ENCODE results near the gene C1QTNF4.
A peak's percentile ranks its signal among the peaks of the same experiment; 100 is the strongest.
"Not testable (repeated sequence)": the region's sequence is repeated elsewhere in the genome, so short reads cannot be mapped to it uniquely, and the experiment has no call there.

C1QTNF4 gene

GRCh38 chr11:47593934-47594855 is at the start of gene C1QTNF4:
Gene C1QTNF4, minus strand, starts transcription at chr11:47594411. Its CDS starts 3,601 bp downstream, at chr11:47590810.
- no peak for DNase-seq (ENCODE audit: low read depth)

- DNase-seq (ENCODE audit: low read depth), result peak; percentile 89
Observed at GRCh38 chr11:47642099-47642855, 48.1 kb upstream of the C1QTNF4 start, which contains the start of gene MTCH2. Gene MTCH2, minus strand, starts transcription at chr11:47642559. Its CDS starts 94 bp downstream, at chr11:47642465.

- no peak for DNase-seq (ENCODE audit: low read depth)
Observed at GRCh38 chr11:47641600-47642098, 47.4 kb upstream of the C1QTNF4 start.

DNA sequence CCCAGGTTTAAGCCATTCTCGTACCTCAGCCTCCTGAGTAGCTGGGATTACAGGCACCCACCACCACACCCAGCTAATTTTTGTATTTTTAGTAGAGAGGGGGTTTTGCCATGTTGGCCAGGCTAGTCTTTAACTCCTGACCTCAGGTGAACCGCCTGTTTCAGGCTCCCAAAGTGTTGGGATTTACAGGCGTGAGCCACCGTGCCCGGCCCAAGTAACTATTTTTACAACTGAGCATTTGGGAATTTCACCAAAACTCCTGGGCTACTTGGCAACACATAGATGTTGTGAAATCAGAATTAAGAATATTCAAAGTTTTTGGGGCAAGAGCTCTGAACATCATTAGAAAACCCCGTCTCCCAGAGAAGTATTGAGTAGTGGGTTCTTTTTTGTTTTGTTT is 46.3 kb upstream of the C1QTNF4 start:
- DNase-seq (ENCODE audit: low read depth), result not testable (repeated sequence)

DNA sequence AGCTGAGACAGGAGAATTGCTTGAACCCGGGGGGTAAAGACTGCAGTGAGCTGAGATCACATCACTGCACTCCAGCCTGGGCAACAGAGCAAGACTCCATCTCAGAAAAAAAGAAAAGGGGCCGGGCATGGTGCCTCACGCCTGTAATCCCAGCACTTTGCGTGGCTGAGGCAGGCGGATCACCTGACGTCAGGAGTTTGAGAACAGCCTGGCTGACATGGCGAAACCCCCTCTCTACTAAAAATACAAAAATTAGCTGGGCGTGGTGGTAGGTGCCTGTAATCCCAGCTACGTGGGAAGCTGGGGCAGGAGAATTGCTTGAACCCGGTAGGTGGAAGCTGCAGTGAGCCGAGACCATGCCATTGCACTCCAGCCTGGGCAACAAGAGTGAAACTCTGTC is 42.1 kb upstream of the C1QTNF4 start:
- not testable (repeated sequence) for DNase-seq (ENCODE audit: low read depth)

- no peak for DNase-seq (ENCODE audit: low read depth)
Observed at GRCh38 chr11:47631473-47631872, 37.3 kb upstream of the C1QTNF4 start.

- no peak for DNase-seq (ENCODE audit: low read depth)
Observed at GRCh38 chr11:47628026-47628425, 33.8 kb upstream of the C1QTNF4 start.

DNA sequence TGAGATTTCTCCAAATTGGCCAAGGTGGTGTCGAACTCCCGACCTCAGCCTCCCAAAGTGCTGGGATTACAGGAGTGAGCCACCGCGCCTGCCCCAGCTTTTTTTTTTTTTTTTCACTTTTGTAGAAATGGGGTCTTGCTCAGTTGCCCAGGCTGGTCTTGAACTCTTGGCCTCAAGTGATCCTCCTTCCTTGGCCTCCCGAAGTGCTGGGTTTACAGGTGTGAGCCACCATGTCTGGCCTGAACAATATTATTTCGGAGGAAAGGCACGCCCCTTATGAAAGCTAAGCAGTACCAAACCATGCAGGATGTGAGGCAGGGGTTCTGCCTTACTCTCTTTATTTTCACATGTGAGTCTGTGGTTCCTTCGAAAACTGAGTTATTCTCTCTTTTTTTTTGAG is 32.0 kb upstream of the C1QTNF4 start:
- DNase-seq (ENCODE audit: low read depth), result no peak

DNA sequence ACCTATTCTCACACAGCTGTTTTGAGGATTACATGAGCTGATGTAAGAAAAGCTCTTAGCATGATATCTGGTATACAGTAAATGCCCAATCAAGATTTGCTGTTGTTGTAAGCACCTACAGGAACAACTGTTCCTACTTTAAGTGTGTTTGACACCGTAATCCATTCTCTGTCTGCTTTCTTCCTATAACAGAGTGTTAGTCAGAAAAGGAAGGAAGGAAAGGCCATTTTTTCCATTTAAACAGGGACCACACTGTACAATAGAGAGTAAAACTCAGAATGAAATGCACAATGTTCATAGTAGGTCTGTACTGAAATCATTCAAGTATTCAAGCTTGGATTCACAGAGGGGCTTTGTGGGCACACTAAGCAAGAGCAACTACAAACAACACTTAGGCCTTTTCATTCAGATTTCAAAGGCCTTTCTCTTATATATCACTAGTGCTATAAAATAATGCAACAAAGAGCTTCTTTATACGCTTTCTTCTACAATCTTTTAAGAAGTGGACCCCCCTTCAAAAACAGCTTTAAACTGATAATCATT is 26.7 kb upstream of the C1QTNF4 start:
- DNase-seq (ENCODE audit: low read depth), result no peak

- no peak for DNase-seq (ENCODE audit: low read depth)
Observed at GRCh38 chr11:47617417-47617809, 23.2 kb upstream of the C1QTNF4 start.

DNA sequence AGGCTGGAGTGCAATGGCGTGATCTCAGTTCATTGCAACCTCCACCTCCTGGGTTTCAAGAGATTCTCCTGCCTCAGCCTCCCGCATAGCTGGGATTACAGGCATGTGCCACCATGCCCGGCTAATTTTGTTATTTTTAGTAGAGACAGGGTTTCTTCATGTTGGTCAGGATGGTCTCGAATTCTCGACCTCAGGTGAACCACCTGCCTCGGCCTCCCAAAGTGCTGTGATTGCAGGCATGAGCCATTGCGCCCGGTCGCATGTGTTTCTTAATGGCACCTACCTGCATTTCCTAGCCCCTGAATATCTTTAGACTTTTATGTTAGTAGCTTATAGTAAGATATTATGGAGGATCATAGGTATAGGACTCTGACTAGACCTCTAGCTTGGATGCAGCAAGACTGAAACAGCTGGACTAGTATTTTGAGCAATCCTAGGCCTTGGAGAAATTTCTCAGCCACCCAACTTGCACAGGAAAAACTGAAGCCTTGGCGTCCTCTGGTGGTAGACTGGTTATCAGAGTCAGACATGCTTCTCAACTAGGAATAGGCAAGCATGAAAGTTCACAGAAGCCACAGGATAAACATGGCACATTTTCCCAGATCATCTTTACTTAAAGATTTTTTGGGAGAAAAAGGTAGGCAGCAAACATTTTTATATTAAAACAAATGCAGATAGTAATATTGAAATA is 22.7 kb upstream of the C1QTNF4 start:
- DNase-seq (ENCODE audit: low read depth), result no peak

DNA sequence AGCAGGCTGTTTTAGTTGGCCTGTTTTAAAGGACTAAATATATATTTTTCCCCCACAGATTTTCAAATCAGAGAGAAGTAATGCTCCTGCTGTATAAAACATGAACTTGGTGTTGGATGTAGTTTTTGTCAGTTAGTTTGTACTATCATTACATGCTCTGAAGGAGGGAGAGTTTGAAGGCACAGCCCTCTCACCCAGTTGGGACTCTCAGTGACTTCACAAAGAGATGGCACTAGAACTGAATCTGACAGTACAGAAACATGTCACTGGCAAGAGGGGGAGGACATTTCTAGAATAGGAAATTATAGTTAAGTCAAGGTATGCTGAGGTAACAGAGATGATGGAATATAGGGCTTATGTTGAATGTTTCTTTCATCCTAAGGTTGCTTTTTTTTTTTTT is 21.0 kb upstream of the C1QTNF4 start:
- no peak for DNase-seq (ENCODE audit: low read depth)

DNA sequence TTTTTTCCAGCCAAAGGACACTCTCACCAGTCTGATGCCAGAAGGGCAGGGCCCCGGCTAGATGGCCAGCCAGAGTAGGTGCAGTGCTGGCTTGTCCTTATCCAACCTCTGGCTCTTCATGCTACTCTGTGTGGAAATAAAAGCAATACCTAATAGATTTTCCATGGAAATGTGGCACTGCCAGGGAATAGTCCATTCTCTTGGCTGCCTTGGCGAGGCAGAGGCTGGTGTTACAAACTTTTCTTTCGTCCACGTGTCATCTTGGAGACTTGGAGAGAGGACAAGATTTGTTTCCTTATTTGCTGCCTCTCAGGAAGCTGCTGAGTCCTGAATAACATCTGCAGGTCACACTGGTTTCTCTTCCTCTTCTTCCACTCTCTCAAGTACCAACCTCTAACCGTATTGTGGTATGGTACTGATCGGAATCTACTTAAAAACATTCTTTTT is 17.2 kb upstream of the C1QTNF4 start:
- DNase-seq (ENCODE audit: low read depth), result no peak

GRCh38 chr11:47609675-47610074 is 15.5 kb upstream of the C1QTNF4 start:
- no peak for DNase-seq (ENCODE audit: low read depth)

DNA sequence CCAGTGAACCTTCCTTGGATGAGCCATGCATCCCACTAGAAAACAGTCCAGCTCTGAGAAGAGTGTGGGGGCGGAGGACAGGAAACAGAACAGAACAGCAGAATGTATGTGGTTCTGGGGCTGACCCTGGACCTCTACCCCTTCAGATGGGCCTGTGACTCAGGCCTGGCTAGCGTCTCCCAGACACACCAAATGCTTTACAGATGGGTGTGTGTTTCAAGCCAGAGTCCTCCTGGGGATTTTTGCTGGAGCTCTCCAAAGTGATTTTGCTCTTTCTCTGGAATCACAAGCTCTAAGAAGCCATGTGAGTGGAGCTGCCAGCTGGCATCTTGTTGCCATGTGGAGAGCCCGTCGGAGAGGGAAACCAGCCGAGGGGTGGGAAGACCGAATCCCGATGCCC is 13.2 kb upstream of the C1QTNF4 start:
- DNase-seq (ENCODE audit: low read depth), result peak; percentile 68

DNA sequence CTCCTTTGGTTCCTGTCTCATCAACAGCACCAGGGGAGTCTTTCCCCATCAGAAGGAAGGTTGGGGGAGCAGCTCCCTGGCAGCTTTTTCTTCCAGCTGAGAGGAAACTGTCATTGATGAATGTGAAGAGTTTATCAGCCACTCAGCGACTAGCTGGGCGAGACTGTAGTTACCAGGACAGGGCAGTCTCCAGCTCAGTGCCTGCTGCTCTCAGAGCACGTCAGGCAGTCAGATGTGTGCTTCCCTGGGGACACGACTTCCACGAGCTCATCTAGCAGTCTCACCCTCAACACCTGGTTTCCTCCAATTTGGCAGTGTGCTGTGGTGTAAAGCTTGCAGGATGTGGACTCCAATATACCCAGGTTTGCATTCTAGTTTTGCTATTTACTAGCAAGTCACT is 12.5 kb upstream of the C1QTNF4 start:
- DNase-seq (ENCODE audit: low read depth), result no peak

DNA sequence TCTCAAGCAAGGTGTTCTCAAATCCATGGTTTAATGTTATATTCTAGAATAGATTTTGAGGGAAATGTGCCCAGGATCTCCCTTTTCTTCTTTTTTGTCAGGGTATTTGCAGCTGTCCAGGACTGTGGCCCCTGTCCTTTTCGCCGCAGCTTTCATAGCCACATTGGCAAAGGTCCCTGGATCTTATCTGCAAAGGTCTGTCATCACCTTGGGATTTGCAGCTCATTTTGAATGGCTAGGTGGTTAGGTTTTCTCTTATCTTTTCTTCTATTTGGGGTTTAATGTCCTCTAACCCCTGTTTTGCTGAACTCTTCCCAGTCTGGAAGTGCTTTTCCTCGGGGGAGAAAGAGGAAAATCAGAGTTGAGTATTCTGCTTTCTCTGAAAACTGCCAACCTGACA is 11.7 kb upstream of the C1QTNF4 start:
- no peak for DNase-seq (ENCODE audit: low read depth)

GRCh38 chr11:47603295-47603694 is 9.1 kb upstream of the C1QTNF4 start:
- DNase-seq (ENCODE audit: low read depth), result no peak

DNA sequence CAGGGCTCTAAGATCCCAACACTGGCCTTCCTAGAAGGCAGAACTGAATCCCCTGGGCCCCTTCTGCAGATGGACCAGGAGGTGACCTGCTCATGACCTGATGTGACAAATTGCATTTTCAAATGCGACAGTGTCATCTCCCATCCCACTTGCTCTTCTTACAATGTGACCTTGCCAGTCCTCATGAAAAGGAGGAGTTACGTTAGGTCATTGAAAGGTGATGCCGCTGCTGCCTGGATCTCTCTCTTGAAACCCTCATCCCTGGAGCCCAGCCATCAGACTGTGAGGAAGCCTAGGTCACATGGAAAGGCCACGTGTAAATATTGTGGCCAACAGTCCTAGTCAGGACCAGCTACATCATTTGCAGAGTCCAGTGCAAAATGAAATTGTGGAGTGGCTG is 5.7 kb upstream of the C1QTNF4 start:
- no peak for DNase-seq (ENCODE audit: low read depth)

- DNase-seq (ENCODE audit: low read depth), result no peak
Observed at GRCh38 chr11:47595967-47596366, 1.8 kb upstream of the C1QTNF4 start.

GRCh38 chr11:47595029-47595428 is 818 bp upstream of the C1QTNF4 start:
- no peak for DNase-seq (ENCODE audit: low read depth)

DNA sequence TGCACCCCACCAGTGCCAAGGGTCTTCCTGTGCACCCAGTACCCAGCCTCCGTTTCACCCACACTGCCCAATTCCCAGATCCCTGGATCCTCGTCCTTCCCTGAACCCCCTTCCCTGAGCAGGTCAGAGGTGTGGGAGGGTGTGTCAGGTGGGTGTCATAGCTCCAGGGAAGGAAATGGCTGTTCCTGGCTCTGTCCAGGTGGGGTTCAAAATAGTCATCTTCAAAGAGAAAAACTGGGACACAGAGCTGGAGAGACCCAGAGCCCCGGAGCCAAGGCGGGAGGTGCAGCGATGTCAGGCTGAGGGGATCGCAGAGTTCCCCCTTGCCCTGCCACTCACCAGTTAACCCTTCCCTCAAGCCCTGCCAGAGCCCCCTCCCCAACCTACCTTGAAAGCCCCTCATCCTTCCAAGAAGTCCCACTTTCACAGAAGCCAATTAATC is 698 bp downstream of the C1QTNF4 start:
- no peak for DNase-seq (ENCODE audit: low read depth)
